NCI-H460 (cell line): ENCODE data around the gene ATP13A2. TPM values are rescaled to one million over a fixed set of nuclear protein-coding genes. Genes with fewer than 3 reads are reported as not detected.
"Not testable (repeated sequence)": the region's sequence is repeated elsewhere in the genome, so short reads cannot be mapped to it uniquely, and the experiment has no call there.

Source experiments
- DNase-seq: peaks from one replicate; pipeline ENCODE4 v3.0.0-alpha.2; 2016; ENCODE audit warnings: low read depth; ENCODE audit errors: extremely low read depth
- total RNA-seq: library from RNA; depleted of rRNA; stranded (reverse); fragments of >200 nt; shearing (Covaris generic); gene quantifications from 2 replicates; pipeline ENCODE4 v1.2.3, GENCODE V29; 2014

ATP13A2 gene
- total RNA-seq, 1 experiment from 2014 or later, result 23.2 TPM

DNA sequence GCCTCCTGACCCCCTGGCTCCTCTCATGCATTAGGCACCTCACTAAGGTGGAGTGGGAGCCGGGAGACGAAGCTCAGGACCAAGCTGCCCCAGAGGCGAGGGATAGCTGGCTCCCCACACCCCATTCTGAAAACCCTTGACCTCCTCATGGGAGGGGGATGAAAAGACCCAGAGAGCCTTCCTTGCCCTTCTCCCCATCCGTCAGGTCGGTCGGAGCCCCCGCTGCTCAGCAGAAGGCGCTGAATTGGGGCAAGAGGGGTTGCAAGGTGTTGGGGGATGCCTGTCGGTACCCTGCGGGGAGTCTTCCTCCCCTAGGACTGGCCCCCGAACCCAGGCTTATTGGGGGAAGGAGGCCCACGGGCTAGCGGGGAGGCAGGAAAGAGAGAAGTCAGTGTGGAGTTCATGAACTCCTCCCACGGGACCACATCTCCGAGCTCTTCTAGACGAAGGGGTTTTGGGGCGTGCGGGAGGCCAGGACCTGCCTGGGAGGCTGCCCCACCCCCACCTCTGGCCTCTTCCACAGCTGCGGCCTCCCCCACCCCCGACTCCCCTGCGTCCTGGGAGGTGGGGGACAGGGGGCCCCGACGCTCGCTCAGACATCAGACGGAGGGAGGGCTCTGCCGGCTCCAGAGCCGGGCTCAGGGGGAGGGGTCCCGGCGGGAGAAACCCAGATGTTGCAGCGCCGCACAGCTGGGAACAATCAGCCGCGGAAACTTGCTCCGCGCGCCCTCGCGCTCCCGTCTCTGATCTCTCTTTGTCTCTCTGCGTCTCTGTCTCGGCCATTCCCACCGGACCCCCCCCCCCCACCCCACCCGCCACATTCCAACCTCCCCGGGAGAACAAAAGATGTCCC, 32.0 kb downstream of the ATP13A2 start:
- DNase-seq, result no peak

DNA sequence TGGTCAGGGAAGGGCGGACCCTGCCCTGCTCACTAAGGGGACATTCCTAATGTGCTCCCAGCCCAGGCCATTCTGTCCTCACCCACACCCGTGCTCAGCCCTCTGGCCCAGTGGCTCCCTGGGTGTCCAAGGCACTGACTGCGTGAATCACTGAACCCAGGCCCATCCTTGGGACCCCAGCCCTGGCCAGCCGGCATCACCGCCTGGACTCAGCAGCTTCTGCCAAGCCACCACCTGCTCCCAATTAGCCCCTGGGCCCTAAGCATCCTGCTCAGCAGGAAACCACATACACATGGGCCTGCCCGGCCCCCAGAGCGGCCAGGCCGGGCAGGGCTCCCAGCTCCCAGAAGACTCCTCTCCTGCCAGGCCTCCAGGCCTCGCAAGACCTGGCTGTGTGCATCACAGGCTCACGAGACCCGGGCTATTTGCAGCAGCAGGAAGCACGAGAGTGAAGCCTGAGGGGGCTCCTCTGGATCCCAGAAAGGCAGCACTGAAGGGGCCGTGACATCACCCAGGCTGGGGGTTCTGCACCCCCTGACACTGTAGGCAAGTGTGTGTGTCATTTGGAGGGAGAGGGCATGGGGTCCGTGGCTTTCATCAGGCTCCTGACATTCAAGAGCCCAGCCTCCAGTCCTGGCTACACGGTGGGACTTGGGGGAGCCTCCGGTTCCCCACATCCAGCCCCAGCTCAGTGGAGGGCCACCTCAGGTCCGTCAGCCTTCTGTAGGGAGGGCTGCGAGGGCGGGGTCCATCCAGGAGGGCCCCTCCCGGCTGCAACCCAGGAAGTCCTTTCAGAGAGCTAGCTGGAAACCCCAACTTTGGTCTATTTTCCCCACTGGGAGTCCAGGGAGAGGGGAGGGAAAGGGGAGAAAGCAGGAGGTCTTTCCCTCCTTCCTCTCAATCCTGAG, 32.9 kb downstream of the ATP13A2 start:
- DNase-seq, result no peak

DNA sequence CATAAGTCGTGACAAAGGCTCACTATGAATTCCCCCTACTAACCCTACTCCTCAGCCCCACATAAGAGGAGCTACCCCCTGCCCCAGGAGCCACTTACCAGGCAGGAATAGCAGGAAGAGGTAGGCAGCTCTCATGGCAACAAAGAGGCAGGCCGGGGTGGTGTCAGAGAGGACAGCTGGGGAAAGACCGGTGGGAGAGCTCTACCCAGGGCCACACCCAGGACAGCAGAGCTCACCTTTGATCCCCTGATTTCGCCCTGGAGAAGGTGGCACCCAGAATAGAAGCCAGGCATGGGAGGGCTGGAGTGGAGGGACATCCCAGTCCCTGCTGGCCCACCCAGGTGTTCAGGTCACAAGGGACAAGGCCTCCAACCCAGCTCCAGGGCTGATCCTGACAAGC, 33.6 kb downstream of the ATP13A2 start:
- no peak for DNase-seq

DNA sequence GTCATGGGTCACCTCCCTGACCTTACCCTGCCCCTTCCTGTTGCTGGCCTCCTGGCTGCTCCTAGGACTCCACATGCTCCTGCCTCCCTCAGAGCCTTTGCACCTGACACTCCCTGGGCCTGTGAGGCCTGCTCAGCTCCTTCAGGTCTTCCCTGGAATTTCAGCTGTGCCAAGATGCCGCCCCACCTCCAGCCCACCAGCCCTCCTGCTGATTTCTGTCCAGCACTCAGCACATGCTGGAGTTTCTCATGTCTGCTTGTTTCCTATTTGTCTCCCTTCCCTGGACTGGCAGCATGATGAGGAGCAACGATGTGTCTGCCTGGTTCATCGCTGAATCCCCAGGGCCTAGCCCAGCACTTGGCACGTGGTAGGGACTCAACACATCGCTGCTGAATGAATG, 34.4 kb downstream of the ATP13A2 start:
- DNase-seq, result no peak

DNA sequence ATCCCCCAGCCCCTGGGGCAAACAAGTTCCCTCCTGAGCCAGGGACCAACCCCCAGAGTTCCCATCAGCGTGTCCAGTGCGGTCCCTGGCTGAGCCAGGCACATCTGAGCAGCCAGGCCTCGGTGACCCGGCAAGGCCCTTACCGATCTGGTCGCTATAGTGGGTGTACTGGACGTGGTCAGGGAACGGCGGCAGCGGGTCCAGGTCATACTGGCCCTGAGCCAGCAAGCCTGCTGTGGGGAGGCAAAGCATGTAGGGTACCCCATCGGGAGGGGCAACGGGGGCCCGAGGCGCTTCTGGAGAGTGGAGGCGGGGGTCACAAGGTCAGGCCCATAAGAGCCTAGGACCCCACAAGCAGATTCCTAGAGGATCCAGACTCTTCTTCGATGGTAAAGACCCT, 34.8 kb downstream of the ATP13A2 start:
- DNase-seq, result no peak

DNA sequence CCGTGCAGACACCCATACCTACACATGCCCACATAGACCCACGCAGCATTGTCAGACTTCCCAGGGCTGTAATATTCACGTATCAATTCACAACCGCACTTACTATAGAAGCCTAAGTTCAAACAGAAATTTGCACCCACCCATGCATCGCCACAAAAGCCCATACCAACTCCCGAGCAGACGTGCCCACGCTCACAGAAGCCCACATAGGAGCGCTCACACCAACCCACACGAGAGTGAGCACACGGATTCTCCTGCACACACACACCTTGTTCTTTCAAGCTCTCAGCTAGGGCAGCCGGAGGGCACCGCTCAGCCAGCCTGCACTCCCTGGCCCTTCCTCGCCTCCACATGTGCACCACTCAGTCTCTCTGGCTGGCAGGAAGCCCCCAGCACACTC, 35.9 kb downstream of the ATP13A2 start:
- DNase-seq, result no peak

DNA sequence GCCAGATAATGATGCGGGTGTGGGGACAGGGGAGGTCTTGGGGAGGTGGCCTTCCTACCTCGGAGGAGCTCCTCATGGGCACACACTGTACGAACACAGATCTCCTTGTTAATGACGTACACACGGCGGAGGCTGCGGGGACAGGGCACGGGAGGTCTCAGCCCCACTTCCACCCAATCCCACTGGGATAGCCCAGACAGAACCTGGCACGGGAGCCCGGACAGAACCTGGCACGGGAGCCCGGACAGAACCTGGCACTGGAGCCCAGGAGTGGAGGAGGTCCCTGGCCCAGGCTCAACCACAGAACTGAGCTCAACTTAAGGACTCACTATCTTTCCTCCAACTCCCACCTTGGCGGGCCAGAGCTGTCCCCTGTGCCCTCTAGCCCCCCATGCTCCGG, 36.5 kb downstream of the ATP13A2 start:
- no peak for DNase-seq

DNA sequence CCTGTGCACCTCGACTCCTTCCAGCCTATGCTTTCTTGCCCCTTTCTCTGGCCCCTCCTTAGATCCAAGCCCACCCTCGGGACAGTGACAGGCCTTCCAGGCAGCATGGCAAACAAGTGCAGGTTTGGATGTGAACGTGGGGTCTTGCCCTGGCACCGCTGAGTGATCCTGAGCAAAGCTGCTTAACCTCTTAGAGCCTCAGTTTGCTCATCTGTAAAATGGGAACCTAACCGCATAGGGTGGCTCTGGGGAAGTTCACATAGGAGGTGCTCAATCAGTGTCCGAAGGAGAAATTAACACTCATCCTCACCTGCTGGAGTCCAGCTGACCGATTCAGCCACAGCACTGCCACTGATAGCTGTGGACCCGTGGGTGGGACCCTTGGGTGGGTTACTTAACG, 38.5 kb downstream of the ATP13A2 start:
- no peak for DNase-seq

DNA sequence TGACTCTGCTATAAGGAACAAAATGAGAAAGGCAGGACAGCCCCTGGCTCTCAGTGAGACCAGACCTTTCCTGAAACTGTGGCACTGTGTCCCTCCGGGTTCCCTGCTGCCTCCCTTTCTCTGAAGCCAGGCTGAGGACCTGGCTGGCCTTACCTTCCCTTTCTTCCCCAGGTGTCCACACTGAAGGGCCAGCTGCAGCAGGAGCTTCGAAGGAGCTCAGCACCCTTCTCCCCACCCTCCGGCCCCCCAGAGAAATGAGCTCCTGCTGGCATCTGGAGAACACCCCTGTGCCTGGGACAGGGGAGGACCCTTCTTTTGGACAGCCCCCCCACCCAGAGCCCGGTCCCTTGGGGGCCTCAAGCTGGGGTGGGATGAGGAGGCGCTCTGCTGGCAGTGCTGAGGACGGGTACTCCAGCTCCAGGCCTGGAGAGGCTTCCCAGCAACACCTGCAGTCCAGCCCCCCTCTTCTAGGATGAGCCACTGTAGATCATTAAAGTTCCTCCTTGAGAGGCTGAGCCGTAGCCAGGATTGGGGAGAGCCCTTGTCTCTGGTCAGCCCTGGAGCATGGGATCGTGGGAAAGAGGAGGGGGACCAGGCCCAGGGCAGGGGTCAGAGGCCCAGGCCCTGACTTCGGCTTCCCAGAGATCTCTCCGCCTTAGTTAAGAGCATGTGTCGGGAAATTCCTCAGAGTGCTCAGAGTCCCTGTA, 39.4 kb downstream of the ATP13A2 start:
- DNase-seq, result no peak

DNA sequence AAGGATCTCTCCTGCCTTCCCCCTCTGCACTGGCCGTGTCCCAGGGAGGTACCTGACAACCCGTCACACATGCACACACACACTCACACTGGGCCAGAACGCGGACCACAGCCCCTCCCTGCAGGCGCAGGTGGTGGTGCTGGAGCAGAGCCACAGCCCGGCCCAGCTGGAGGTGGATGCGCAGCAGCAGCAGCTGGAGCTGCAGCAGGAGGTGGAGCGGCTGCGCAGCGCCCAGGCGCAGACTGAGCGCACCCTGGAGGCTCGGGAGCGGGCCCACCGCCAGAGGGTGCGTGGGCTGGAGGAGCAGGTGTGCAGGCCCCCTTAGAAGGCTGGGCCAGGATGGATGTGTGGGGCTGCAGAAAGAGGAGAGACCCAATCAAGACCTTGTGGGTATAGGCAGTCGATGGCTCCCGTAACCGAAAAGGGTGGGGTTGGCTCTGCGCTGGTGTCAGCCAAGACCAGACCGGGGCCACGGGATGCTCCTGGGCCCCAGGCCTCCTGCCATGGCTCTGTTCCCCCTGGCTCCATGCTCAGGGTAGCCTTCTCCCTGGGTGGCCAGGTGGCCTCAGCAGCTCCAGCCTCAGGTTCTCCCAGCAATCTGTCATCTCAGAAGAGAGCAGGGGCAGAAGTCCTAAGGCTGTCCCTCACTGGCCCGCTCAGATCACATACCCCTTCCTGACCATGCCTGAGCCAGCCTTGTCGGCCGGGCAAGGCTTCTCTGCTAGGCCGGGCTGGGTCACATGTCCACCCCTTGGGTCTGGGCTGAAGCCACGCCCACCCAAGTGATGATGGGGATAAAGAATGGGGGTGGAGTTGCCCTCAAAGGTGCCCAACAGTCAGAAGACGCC, 40.2 kb downstream of the ATP13A2 start:
- no peak for DNase-seq

DNA sequence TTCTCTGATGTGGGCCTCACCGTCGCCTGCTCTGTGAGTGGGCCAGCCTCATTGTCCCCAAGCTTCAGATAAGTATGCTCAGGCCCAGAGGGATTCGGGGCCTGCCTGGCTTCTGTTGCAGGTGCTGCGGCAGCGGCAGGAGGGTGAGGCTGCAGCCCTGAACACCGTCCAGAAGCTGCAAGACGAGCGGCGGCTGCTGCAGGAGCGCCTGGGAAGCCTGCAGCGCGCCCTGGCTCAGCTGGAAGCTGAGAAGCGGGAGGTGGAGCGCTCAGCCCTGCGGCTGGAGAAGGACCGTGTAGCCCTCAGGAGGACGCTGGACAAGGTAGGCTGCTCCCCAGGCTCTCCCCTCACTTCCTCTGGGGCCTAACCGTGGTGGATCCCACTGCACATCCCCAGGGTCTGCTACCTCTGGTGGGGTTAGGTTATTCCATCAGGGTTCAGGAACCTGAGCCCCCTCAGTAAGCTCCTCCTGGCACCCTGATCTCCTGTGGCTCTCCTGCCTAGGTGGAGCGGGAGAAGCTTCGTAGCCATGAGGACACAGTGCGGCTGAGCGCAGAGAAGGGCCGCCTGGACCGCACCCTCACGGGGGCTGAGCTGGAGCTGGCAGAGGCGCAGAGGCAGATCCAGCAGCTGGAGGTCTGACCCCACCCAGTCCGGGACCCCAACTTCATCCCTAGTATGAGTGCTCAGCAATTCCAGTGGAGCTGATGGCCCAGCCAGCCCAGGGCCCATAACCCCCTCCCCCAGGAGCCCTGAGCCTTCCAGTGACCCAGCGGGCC, 41.4 kb downstream of the ATP13A2 start:
- DNase-seq, result no peak

DNA sequence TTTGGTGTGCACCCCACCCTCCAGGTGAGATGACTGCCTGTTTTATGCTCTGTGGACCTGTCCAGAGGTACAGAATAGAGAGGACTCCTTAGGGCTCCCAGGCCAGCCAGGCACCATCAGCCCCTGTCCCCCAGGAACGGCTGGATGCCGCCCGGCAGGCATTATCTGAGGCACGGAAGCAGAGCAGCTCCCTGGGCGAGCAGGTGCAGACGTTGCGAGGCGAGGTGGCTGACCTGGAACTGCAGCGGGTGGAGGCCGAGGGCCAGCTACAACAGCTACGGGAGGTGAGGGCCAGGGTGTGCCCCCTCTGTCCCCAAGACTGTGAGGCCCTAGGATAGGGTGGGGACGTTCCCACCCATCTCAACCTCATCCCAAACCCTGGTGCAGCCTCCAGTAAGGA, 42.1 kb downstream of the ATP13A2 start:
- DNase-seq, result no peak

DNA sequence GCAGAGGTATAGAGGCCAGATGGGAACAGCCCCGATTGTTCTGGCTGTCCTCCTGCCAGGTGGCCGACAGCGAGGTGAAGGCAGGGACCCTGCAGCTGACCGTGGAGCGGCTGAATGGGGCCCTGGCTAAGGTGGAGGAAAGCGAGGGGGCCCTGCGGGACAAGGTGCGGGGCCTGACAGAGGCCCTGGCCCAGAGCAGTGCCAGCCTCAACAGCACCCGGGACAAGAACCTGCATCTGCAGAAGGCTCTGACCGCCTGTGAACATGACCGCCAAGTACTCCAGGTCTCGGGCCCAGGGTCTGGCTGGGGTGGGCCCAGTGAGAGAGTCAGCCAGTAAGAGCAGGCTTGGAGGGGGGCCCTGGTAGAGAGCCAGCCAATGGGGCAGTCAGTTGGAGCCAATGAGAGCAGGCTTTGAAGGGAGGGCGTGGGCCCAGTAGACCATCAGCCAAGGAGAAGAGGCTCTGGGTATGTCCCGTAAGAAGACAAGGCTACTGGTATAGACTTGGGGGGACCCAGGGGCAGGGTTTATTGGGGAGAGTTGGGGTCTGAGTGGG, 42.6 kb downstream of the ATP13A2 start:
- no peak for DNase-seq

DNA sequence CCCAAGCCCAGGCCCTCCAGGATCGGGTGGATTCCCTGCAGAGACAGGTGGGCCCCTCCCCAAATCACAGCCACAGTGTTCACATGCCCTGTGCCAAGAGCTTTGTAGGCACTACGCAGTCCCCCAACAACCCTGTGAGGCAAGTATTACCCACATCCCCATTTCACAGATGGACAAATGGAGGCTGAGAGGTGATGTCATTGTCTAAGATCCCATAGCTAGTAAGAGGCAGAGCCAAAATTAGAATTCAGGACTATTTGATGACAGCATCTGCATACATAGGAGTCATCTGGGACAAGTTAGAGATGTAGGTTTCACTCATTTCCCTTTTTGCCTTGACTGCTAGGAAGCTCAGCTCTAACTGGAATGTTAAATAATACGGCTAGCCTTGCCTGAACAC, 43.4 kb downstream of the ATP13A2 start:
- no peak for DNase-seq

DNA sequence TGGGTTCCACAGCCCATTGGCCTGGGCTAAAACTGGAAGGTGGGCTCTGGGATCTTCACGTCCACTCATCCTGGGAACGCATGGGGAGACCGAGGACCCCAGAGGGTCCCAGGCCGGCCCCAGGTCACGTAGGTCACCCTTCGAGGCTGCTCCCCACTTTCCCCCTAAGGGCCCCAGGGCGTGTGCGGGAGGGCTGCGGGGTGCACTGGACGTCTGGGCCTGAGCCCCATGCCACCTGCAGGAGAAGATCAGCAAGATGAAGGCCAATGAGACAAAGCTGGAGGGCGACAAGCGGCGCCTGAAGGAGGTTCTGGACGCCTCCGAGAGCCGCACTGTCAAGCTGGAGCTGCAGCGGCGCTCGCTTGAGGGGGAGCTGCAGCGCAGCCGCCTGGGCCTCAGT, 43.8 kb downstream of the ATP13A2 start:
- no peak for DNase-seq

DNA sequence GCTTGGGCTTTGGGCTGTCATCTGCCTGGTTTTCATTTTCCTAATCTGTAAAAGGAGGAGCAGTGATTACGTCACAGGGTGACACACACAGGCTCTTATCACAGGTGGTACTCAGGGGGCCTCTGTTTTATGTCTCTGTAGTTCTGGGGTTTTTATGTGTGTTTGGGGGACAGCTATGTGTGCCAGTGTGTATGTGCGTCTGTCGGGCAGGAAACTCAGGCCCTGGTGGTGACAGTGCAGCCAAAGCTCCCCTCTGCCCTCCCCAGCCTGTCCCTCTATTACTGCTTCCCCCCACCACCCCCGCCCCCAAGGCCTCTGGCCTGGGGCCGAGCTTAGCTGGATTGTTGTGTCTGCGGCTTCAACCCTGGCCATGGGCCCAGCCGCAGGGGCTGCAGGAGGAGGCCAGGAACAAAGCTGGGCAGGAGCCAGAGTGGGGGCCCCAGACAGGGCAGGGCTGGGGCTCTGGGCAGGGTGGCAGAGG, 44.6 kb downstream of the ATP13A2 start:
- no peak for DNase-seq

DNA sequence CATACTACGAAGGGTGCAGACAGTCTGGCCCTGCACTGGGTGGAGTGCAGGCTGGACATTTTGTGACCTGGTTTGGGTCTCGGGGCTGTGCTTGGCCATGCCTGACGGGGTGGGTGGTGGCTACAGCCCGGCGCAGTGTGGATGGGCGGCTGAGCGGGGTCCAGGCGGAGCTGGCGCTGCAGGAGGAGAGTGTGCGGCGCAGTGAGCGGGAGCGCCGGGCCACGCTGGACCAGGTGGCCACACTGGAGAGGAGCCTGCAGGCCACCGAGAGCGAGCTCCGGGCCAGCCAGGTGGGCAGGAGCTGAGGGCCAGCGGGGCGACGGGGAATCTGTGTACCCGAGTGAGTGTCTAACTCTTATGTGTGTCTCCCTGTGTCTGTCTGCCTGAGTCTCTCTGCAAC, 45.4 kb downstream of the ATP13A2 start:
- no peak for DNase-seq

DNA sequence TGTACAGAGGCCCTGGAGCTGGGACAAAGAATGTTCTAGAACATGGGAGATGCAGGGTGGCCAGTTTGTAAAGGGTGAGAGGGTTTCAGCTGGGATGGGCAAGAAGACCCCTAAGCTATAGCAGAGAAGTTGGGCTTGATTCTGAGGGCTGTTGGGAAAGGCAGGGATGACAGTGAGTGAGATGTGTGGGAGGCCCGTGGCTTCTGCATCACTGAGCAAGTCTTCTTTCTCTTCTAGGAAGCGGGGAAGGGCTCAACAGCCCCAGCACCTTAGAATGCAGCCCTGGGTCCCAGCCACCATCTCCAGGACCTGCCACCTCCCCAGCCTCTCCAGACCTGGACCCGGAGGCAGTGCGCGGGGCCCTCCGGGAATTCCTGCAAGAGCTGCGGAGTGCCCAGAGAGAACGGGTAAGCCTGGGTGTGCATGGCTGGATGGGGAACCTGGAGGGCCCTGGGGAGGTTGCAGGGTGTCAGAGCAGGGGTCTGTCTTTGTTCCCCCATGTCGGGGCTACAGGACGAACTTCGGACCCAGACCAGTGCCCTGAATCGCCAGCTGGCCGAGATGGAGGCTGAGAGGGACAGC, 46.2 kb downstream of the ATP13A2 start:
- DNase-seq, result no peak

DNA sequence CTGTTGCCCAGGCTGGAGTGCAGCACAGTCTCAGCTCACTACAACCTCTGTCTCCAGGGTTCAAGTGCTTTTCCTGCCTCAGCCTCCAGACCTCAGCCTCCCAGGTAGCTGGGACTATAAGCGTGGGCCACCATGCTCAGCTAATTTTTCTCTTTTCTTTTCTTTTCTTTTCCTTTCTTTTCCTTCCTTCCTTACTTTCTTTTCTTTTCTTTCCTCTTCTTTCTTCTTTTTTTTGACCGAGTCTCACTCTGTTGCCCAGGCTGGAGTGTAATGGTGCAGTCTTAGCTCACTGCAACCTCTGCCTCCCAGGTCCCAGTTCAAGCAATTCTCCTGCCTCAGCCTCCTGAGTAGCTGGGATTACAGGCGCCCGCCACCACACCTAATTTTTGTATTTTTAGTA, 47.6 kb downstream of the ATP13A2 start:
- not testable (repeated sequence) for DNase-seq
